Heart right ventricle (tissue), 16 donors: ENCODE measurements around the gene MCOLN3. TPM values are rescaled to one million over a fixed set of nuclear protein-coding genes. Genes with fewer than 3 reads are reported as not detected.

Experiments
- ATAC-seq, 8 donors: fragments of 200-7000 bp; cut with Tn5 transposase; one replicate each; pipeline ENCODE4 v1.9.1; 2020; ENCODE audit warnings: mild to moderate bottlenecking in 8 of 8, moderate library complexity in 8 of 8, moderate number of reproducible peaks in 1 of 8
- DNase-seq, 2 donors: peaks; one replicate each; pipeline ENCODE4 v3.0.0-alpha.2; 2020
- H3K27ac ChIP-seq, 10 donors: fragments of 200-600 bp; sonication (generic) in 2 of 10; one replicate each; pipeline versions ENCODE4 v1.5.0 to v1.8.0; 2020 to 2022; ENCODE audit warnings: mild to moderate bottlenecking in 3 of 10
- H3K27me3 ChIP-seq, 7 donors: fragments of 200-600 bp; one replicate each; pipeline ENCODE4 v1.8.0; 2021 to 2022; ENCODE audit warnings: mild to moderate bottlenecking in 2 of 7
- H3K36me3 ChIP-seq, 9 donors: fragments of 200-600 bp; sonication (generic) in 1 of 9; one replicate each; pipeline versions ENCODE4 v1.5.0 to v1.8.0; 2020 to 2022; ENCODE audit warnings: mild to moderate bottlenecking in 2 of 9
- H3K4me1 ChIP-seq, 9 donors: fragments of 200-600 bp; sonication (generic) in 1 of 9; one replicate each; pipeline versions ENCODE4 v1.5.0 to v1.8.0; 2020 to 2022; ENCODE audit warnings: mild to moderate bottlenecking in 4 of 9
- H3K4me3 ChIP-seq, 10 donors: fragments of 200-600 bp; sonication (generic) in 2 of 10; one replicate each; pipeline versions ENCODE4 v1.5.0 to v1.8.0; 2020 to 2022; ENCODE audit warnings: mild to moderate bottlenecking in 7 of 10, moderate library complexity in 2 of 10
- H3K9me3 ChIP-seq, 11 donors: fragments of 200-600 bp in 10 of 11; sonication (generic) in 2 of 11; one replicate each; pipeline versions ENCODE4 v1.5.0 to v1.8.0; 2013 to 2022; ENCODE audit warnings: mild to moderate bottlenecking in 2 of 11, control low read depth in 1 of 11, moderate library complexity in 1 of 11
- WGBS, 2 donors: extraction: QIAGEN DNeasy Blood & Tissue Kit; methylation state at CpG; one replicate each; pipeline ENCODE4 v1.1.7; 2013; ENCODE audit warnings: inconsistent platforms in 1 of 2; 5-methylcytosine and 5-hydroxymethylcytosine counted together
- intact Hi-C, 10 donors: fragments of 100-400 bp; cut with DNase I; formaldehyde crosslinking; loops; one replicate each; pipeline versions ENCODE4 v1.11.1 to v1.14.2; 2022
- polyA plus RNA-seq, 2 donors: library from polyadenylated mRNA; stranded (reverse); fragments of 200-250 nt; gene quantifications; one replicate each; pipeline ENCODE4 v1.2.3, GENCODE V29; 2013
- total RNA-seq, 10 donors: library from RNA; stranded (reverse); fragmentation: NEBNext Ultra II Directional in 3 of 10; extraction: Animal tissue kit (Norgen Biotek cat#: 25700) in 3 of 10; gene quantifications; one replicate each; pipeline versions ENCODE4 v1.2.1 to v1.2.4, GENCODE V29; 2021 to 2023
- TF ChIP-seq, protein P1 (sequence below), 9 donors: fragments of 200-600 bp; sonication (generic) in 2 of 9; IDR thresholded peaks; one replicate each; pipeline versions ENCODE4 v1.5.0 to v1.8.0; 2021 to 2022; ENCODE audit warnings: antibody characterized with exemption in 9 of 9, mild to moderate bottlenecking in 5 of 9, moderate library complexity in 1 of 9
- donor health status: Arrhythmogenic right ventricular cardiomyopathy.
- donor health status: ischemic (EF 13 %, LVEDD 7.1; RV severe dilation, severe dysfunction).
- donor health status: healthy with polysubstance abuse.
- donor health status: DM: no; HTN: yes; CAD: no.
- donor health status: DM: no; HTN: no; CAD: no.
- donor health status: ischemic (EF 25% LVEDD 6.9; RV normal size, moderate dysfunction).
- donor health status: ischemic (EF 25% LVEDD 5.7; RV mildly dilated, moderate dysfunction).
- donor health status: healthy.
- donor health status: DM: yes; HTN: yes; CAD: no.
- donor health status: Ischemic cardiomyopathy.
- donor health status: ischemic (EF 35%, LVEDD 5.7; RV mildly dilated, moderate dysfunction).
- donor health status: nonischemic (EF 11% LVEDD 7.7; RV severe dilation, severe dysfunction).
- donor health status: DM: yes; HTN: yes; CAD: no.
- donor health status: PGD.
- donor health status: ischemic (EF 29% LVEDD 5.4; RV normal size, mild dysfunction).
- donor health status: nonischemic (EF 23%, LVEDD 6.1; RV moderate dilation, normal function).

The MCOLN3 gene
- total and polyA plus RNA-seq, 12 donors, result 0.13 to 2.7 (median 0.28) TPM; not detected in 1

DNA sequence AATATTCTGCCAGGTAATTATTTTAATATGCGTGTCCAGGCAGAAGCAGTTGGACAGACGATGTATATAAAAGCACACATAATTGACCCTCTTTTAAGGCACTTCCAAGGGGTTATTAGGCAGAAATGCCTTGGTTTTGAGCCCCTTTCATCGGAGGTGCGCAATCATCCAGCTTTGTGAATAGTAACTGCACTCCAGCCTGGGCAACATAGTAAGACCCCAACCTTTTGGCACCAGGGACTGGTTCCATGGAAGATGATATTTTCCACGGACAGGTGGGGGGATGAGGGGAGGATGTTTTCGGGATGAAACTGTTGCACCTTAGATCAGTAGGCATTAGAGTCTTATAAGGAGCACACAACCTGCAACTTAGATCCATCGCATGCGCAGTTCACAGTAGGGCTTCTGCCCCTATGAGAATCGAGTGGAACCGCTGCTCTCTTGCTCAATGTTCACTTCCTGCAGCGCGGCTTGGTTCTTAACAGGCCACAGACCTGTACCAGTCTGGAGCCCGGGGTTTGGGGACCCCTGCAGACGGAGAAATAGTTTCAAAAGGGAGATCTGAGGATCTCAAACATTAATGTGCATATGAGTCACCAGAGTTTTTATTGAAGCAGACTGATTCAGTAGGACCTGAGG lies 49.5 kb downstream of the MCOLN3 start:
- Histone ChIP-seq H3K27ac (no peak overlapping the region), H3K4me1 (peaks cover 0 to 27% (median 15%) of the 10 kb centered on the region in 9 donors), H3K4me3 (peak overlapping the region in 5 of 10 donors; percentile 60 to 73 (median 62)), H3K36me3 (no peaks in the 10 kb centered on the region), H3K9me3 (peaks cover 0 to under 1% (median 0%) of the 10 kb centered on the region in 11 donors), H3K27me3 (peaks cover 0 to 75% (median 65%) of the 10 kb centered on the region in 7 donors)
- 32 to 45% methylated on average over 14 of the region's 14 CpGs for WGBS, 2 donors
- intact Hi-C loops, result no loop called here
- no peak for DNase-seq
- no peak for ATAC-seq
- TF ChIP-seq, protein P1, sequence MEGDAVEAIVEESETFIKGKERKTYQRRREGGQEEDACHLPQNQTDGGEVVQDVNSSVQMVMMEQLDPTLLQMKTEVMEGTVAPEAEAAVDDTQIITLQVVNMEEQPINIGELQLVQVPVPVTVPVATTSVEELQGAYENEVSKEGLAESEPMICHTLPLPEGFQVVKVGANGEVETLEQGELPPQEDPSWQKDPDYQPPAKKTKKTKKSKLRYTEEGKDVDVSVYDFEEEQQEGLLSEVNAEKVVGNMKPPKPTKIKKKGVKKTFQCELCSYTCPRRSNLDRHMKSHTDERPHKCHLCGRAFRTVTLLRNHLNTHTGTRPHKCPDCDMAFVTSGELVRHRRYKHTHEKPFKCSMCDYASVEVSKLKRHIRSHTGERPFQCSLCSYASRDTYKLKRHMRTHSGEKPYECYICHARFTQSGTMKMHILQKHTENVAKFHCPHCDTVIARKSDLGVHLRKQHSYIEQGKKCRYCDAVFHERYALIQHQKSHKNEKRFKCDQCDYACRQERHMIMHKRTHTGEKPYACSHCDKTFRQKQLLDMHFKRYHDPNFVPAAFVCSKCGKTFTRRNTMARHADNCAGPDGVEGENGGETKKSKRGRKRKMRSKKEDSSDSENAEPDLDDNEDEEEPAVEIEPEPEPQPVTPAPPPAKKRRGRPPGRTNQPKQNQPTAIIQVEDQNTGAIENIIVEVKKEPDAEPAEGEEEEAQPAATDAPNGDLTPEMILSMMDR (IDR thresholded peaks at IDR 0.05), result no peak

DNA sequence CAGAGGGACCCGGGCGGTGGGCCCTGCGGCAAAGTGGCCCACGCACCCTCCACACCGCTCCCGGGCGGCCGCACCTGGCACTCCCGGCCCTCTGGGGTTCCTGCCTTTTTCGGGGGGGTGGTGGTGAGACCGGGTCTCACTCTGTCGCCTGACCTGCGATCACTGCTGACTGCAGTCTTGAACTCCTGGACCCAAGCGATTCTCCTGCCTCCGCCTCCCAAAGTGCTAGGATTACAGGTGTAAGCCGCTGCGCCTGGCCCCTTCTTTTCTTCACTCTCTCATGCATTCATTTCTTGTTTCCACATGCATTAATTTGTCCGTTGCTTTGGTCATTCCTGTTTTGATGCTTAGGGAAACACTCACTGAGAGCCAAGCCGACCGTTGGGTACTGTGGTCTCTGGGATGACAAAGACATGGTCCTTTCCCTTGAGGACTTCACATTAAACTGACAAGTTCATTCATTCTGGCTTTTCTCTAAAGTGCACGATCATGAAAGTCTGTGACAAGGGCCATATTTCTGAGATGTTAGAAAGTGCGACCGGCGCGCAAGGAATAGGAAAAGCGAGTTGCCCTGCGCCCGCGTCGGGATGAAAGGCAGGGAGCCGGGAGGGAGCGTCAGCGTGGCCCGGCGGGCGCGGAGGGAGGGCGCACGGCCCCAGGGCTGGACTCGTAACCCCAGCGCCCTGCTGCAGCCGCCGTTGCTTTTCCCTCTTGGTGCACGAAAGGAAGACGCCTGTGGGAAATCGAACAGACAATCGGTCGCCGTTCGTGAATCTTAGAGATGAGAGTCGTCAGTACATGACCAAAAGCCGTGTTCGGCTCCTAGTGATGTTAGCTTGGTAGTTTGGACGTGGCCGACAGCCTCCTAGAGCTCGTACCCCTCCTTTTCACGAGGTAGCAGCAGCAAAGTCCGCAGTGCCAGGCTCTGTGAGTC lies 50.4 kb downstream of the MCOLN3 start:
- peak in 1 of 2 donors; percentile 13 for DNase-seq
- H3K9me3 ChIP-seq, result no peaks in the 10 kb centered on the region
- ATAC-seq, result peak in 3 of 8 donors; percentile 20 to 66 (median 59)
- 1% methylated on average over 58 of the region's 58 CpGs for WGBS, 2 donors
- no peaks in the 10 kb centered on the region for H3K36me3 ChIP-seq
- H3K4me1 ChIP-seq, result peaks cover 0 to 27% (median 15%) of the 10 kb centered on the region in 9 donors
- intact Hi-C loops, result no loop called here
- TF ChIP-seq, protein P1 (IDR thresholded peaks at IDR 0.05), result no peak
- peak overlapping the region; percentile 37 to 73 (median 60) for H3K4me3 ChIP-seq
- peaks cover 0 to 68% (median 60%) of the 10 kb centered on the region in 7 donors for H3K27me3 ChIP-seq
- H3K27ac ChIP-seq, result peak overlapping the region in 1 of 10 donors; percentile 69

DNA sequence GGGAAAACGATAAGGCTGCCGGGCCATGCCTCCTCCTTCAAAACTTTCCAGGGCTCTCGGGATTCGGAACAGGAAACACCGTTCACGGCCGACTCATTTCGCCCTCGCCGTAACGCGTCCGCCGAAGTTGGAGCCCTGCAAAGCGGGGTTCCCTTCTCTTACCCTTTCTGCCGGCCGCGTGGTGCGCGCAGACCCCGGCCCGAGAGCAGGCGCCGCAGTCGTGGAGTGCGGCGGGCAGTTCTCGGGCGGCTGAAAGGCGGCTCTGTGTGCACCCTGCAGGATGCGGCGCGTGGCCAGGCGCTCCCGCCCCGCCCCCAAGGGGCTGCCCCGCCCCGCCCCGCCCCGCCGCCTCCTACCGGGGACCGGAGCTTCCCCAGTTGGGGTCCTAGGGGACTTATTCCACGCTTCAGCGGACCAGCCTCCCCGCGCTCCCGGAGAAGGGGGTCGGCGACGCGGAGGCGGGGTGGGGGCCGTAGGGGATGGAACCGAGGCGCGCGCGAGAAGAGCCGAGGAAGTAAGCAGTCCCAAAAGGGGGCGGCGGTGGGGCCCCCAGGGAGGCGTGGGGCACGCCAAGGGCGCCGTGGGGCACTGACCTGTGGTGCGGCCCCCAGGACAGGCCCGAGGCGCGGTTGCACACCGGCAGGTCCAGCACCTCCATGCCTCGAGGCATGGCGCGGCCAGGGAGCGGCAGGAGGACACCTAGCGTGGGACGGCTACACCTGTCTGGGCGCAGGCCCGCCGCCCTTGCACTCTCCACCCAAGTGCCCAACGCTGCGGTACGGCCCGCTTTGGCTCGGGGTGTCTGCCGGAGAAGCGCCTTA lies 51.2 kb downstream of the MCOLN3 start, which contains the start of gene MCOLN2:
Gene MCOLN2 (minus strand): TSS at position 268 of the 821 bp plus-strand sequence. CDS start 241 bp downstream, at position 27.
- TF ChIP-seq, protein P1 (IDR thresholded peaks at IDR 0.05), result peak in 3 of 9 donors; percentile 9 to 18 (median 13)
- H3K4me3 ChIP-seq, result peak within 1 kb of the TSS; percentile 37 to 73 (median 60)
- H3K36me3 ChIP-seq, result no peaks in the 10 kb centered on the region
- peaks cover 0 to 27% (median 15%) of the 10 kb centered on the region in 9 donors for H3K4me1 ChIP-seq
- intact Hi-C loops, result no loop called here
- peak in 1 of 2 donors; percentile 27 for DNase-seq
- 1% methylated on average over 77 to 87 of the region's 87 CpGs for WGBS, 2 donors
- peaks cover 0 to 59% (median 53%) of the 10 kb centered on the region in 7 donors for H3K27me3 ChIP-seq
- peak within 1 kb of the TSS in 1 of 10 donors; percentile 69 for H3K27ac ChIP-seq
- peak; percentile 72 to 93 (median 86) for ATAC-seq
- H3K9me3 ChIP-seq, result no peaks in the 10 kb centered on the region
